ENCODE data around the gene CNTNAP2. TPM values are rescaled to one million over a fixed set of nuclear protein-coding genes. Genes with fewer than 3 reads are reported as not detected.

CNTNAP2 gene
- total RNA-seq, 4 donors from 2014 or later = 0.42 to 0.71 TPM; not detected in 2

GRCh38 chr7:147079921-147080420 lies 963.4 kb downstream of the CNTNAP2 start:
- intact Hi-C loops (cut with DNase I; ENCODE audit: low total_unique reads) = no loop called here
- no peak for TF ChIP-seq CTCF (IDR thresholded peaks at IDR 0.05)
- TF ChIP-seq POLR2A (IDR thresholded peaks at IDR 0.05) = no peak
- no peak overlapping the region for H3K4me3 ChIP-seq (ENCODE audit: low read depth, poor library complexity, severe bottlenecking)

GRCh38 chr7:147081117-147081516 lies 964.5 kb downstream of the CNTNAP2 start:
- intact Hi-C loops (cut with DNase I; ENCODE audit: low total_unique reads) = no loop called here

More at GRCh38 chr7:147079921-147080420, 963.4 kb downstream of the CNTNAP2 start:
- 40 to 49% methylated on average over 2 of the region's 2 CpGs for WGBS, 2 donors
- DNase-seq (ENCODE audit: low spot score in 2 of 2) = no peak

GRCh38 chr7:147089051-147089461 lies 972.5 kb downstream of the CNTNAP2 start:
- TF ChIP-seq CTCF (IDR thresholded peaks at IDR 0.05) (no peak), POLR2A (IDR thresholded peaks at IDR 0.05) (no peak)
- intact Hi-C loops (cut with DNase I; ENCODE audit: low total_unique reads) = no loop called here
- 68 to 69% methylated on average over 4 of the region's 4 CpGs for WGBS, 2 donors
- no peak for DNase-seq (ENCODE audit: low spot score in 2 of 2)
- no peak overlapping the region for H3K4me3 ChIP-seq (ENCODE audit: low read depth, poor library complexity, severe bottlenecking)

More at GRCh38 chr7:147081117-147081516, 964.5 kb downstream of the CNTNAP2 start:
- no peak for DNase-seq (ENCODE audit: low spot score in 2 of 2)
- 84 to 88% methylated on average over 7 of the region's 7 CpGs for WGBS, 2 donors
- no peak for TF ChIP-seq CTCF (IDR thresholded peaks at IDR 0.05)
- TF ChIP-seq POLR2A (IDR thresholded peaks at IDR 0.05) = no peak
- H3K4me3 ChIP-seq (ENCODE audit: low read depth, poor library complexity, severe bottlenecking) = no peak overlapping the region

- no peak for DNase-seq (ENCODE audit: low spot score in 2 of 2)
- no peak for TF ChIP-seq POLR2A (IDR thresholded peaks at IDR 0.05)
- no peak for TF ChIP-seq CTCF (IDR thresholded peaks at IDR 0.05)
- intact Hi-C loops (cut with DNase I; ENCODE audit: low total_unique reads) = no loop called here
- no peak overlapping the region for H3K4me3 ChIP-seq (ENCODE audit: low read depth, poor library complexity, severe bottlenecking)
- WGBS, 2 donors = 71 to 83% methylated on average over 1 of the region's 1 CpG
These were observed 973.0 kb downstream of the CNTNAP2 start for GRCh38 chr7:147089608-147090007.

- no peak for DNase-seq (ENCODE audit: low spot score in 2 of 2)
- 75% methylated on average over 2 of the region's 2 CpGs for WGBS, 2 donors
- intact Hi-C loops (cut with DNase I; ENCODE audit: low total_unique reads) = no loop called here
- no peak overlapping the region for H3K4me3 ChIP-seq (ENCODE audit: low read depth, poor library complexity, severe bottlenecking)
- TF ChIP-seq CTCF (IDR thresholded peaks at IDR 0.05) (no peak), POLR2A (IDR thresholded peaks at IDR 0.05) (no peak)
These were observed 980.0 kb downstream of the CNTNAP2 start for GRCh38 chr7:147096629-147097028.

- 55 to 65% methylated on average over 2 of the region's 2 CpGs for WGBS, 2 donors
- H3K4me3 ChIP-seq (ENCODE audit: low read depth, poor library complexity, severe bottlenecking) = no peak overlapping the region
- TF ChIP-seq CTCF (IDR thresholded peaks at IDR 0.05) (no peak), POLR2A (IDR thresholded peaks at IDR 0.05) (no peak)
- DNase-seq (ENCODE audit: low spot score in 2 of 2) = no peak
- intact Hi-C loops (cut with DNase I; ENCODE audit: low total_unique reads) = no loop called here
These were observed 986.6 kb downstream of the CNTNAP2 start for GRCh38 chr7:147103224-147103623.

All from lower leg skin (tissue), 4 donors.